DOHH2 (cell line): ENCODE measurements around the gene NHERF2.
"Not testable (repeated sequence)": the region's sequence is repeated elsewhere in the genome, so short reads cannot be mapped to it uniquely, and the experiment has no call there.

Source experiments
- H3F3A ChIP-seq: fragments of 200-600 bp; sonication (generic), shearing (Covaris generic); 2 replicates; pipeline ENCODE4 v1.6.0; 2016; ENCODE audit warnings: antibody characterized with exemption, mild to moderate bottlenecking; ENCODE audit not compliant: control insufficient read depth, insufficient read depth
- H3K27ac ChIP-seq: fragments of 200-600 bp; sonication (generic); 2 replicates; pipeline ENCODE4 v1.5.1; 2014; ENCODE audit warnings: low read depth, mild to moderate bottlenecking, low read length, moderate library complexity
- H3K27me3 ChIP-seq: fragments of 200-600 bp; sonication (generic); 2 replicates; pipeline ENCODE4 v1.6.1; 2014; ENCODE audit warnings: mild to moderate bottlenecking, low read length, mixed read lengths; ENCODE audit not compliant: control insufficient read depth
- H3K36me3 ChIP-seq: fragments of 200-600 bp; sonication (generic); 2 replicates; pipeline ENCODE4 v1.6.1; 2014; ENCODE audit warnings: mild to moderate bottlenecking, low read length, moderate library complexity, mixed read lengths; ENCODE audit not compliant: control insufficient read depth
- H3K4me1 ChIP-seq: fragments of 200-600 bp; sonication (generic); 2 replicates; pipeline ENCODE4 v1.6.1; 2014; ENCODE audit warnings: mild to moderate bottlenecking, low read length, mixed read lengths; ENCODE audit not compliant: control insufficient read depth
- H3K4me2 ChIP-seq: fragments of 200-600 bp; sonication (generic); 2 replicates; pipeline ENCODE4 v1.6.0; 2014; ENCODE audit warnings: mild to moderate bottlenecking, low read length, moderate library complexity
- H3K4me3 ChIP-seq: fragments of 200-600 bp; sonication (generic); 2 replicates; pipeline ENCODE4 v1.5.1; 2014; ENCODE audit warnings: mild to moderate bottlenecking, low read length, mixed read lengths
- H3K79me2 ChIP-seq: fragments of 200-600 bp; sonication (generic); 2 replicates; pipeline ENCODE4 v1.6.1; 2014; ENCODE audit warnings: mild to moderate bottlenecking, low read length, mixed read lengths; ENCODE audit not compliant: control insufficient read depth
- H3K9me2 ChIP-seq: fragments of 200-600 bp; sonication (generic); replicated peaks from 2 replicates; pipeline ENCODE4 v1.6.1; 2014; ENCODE audit warnings: mild to moderate bottlenecking, low read length, mixed read lengths; ENCODE audit not compliant: control insufficient read depth
- H3K9me3 ChIP-seq: fragments of 200-600 bp; sonication (generic); 2 replicates; pipeline ENCODE4 v1.6.1; 2014; ENCODE audit warnings: antibody characterized with exemption, low read length, mixed read lengths; ENCODE audit not compliant: control insufficient read depth, insufficient read depth
- H4K20me1 ChIP-seq: fragments of 200-600 bp; sonication (generic); 2 replicates; pipeline ENCODE4 v1.6.0; 2014; ENCODE audit warnings: low read depth, mild to moderate bottlenecking, antibody characterized with exemption, low read length, moderate library complexity; ENCODE audit not compliant: control insufficient read depth, insufficient read depth
- EZH2phosphoT487 ChIP-seq: fragments of 200-600 bp; sonication (generic); IDR thresholded peaks from 2 replicates; pipeline ENCODE4 v1.6.1; 2017; ENCODE audit warnings: borderline replicate concordance, mild to moderate bottlenecking, antibody characterized with exemption, low read length, moderate library complexity, mixed read lengths
- TF ChIP-seq, protein P1 (sequence below): fragments of 200-600 bp; sonication (generic); IDR thresholded peaks from one replicate; pipeline ENCODE4 v1.5.1; 2014; ENCODE audit warnings: antibody characterized with exemption, mild to moderate bottlenecking, low read depth, low read length; ENCODE audit not compliant: poor library complexity, severe bottlenecking

Gene NHERF2

GRCh38 chr16:2008631-2009163 lies 18.0 kb upstream of the NHERF2 start:
- Histone ChIP-seq H3K4me3 (peak overlapping the region; percentile 88), H3K79me2 (peaks cover 70% of the 10 kb centered on the region), H3F3A (no peaks in the 10 kb centered on the region), H4K20me1 (peaks cover 29% of the 10 kb centered on the region), H3K4me2 (peak overlapping the region; percentile 93), H3K27ac (peak overlapping the region; percentile 59), H3K9me3 (no peaks in the 10 kb centered on the region), H3K9me2 (no peaks in the 10 kb centered on the region), H3K36me3 (peaks cover 54% of the 10 kb centered on the region), H3K4me1 (peaks cover 50% of the 10 kb centered on the region), H3K27me3 (no peaks in the 10 kb centered on the region)
- no peak for TF ChIP-seq EZH2phosphoT487
- TF ChIP-seq, protein P1, sequence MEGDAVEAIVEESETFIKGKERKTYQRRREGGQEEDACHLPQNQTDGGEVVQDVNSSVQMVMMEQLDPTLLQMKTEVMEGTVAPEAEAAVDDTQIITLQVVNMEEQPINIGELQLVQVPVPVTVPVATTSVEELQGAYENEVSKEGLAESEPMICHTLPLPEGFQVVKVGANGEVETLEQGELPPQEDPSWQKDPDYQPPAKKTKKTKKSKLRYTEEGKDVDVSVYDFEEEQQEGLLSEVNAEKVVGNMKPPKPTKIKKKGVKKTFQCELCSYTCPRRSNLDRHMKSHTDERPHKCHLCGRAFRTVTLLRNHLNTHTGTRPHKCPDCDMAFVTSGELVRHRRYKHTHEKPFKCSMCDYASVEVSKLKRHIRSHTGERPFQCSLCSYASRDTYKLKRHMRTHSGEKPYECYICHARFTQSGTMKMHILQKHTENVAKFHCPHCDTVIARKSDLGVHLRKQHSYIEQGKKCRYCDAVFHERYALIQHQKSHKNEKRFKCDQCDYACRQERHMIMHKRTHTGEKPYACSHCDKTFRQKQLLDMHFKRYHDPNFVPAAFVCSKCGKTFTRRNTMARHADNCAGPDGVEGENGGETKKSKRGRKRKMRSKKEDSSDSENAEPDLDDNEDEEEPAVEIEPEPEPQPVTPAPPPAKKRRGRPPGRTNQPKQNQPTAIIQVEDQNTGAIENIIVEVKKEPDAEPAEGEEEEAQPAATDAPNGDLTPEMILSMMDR: no peak

- H3K27ac ChIP-seq: peak overlapping the region; percentile 59
- peaks cover 64% of the 10 kb centered on the region for H3K79me2 ChIP-seq
- TF ChIP-seq, protein P1: no peak
- TF ChIP-seq EZH2phosphoT487: no peak
- H3K4me2 ChIP-seq: peak overlapping the region; percentile 93
- H3F3A ChIP-seq: no peaks in the 10 kb centered on the region
- H3K9me2 ChIP-seq: no peaks in the 10 kb centered on the region
- peaks cover 51% of the 10 kb centered on the region for H3K36me3 ChIP-seq
- H3K4me1 ChIP-seq: peaks cover 46% of the 10 kb centered on the region
- H3K27me3 ChIP-seq: no peaks in the 10 kb centered on the region
- peaks cover 28% of the 10 kb centered on the region for H4K20me1 ChIP-seq
- H3K4me3 ChIP-seq: peak overlapping the region; percentile 88
- no peaks in the 10 kb centered on the region for H3K9me3 ChIP-seq
Observed at GRCh38 chr16:2009164-2009711, 17.5 kb upstream of the NHERF2 start.

DNA sequence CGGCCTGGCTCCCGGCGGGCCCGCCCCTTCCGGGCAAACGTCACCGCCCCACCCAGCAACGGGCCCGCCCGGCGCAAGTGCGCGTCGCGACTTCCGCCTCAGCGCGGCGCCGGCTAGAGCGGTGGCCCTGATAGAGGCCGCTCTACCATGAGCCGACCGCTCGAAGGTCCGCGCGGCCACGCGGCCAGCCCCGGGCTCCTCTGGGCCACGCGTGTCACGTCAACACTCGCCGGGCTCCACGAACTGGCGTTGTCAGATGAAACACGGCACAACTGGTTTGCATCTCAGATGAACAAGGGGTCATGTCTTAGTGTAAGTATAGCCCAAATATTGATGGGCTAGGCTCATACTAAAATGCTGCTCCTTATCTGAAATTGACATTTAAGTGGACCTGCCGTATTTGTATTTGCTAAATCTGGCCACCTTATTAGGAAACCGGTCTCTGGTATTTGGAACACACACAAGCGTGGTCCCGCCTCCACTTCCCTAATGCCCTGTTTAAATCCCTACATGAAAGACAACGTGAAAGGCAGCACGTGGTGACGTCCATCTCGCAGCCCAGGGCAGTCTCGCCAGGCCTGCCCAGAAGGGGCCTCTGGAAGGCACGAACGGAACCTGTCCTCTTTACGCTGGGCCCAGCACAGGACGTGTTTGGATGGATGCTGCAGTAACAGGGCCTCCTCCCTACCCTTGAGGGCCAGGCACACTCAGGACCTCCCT lies 16.8 kb upstream of the NHERF2 start, which contains the start of gene ZNF598:
Gene ZNF598 (minus strand): TSS at position 31 of the 720 bp plus-strand sequence.
- peak within 1 kb of the TSS; percentile 61 for H3K27ac ChIP-seq
- peaks cover 46% of the 10 kb centered on the region for H3K36me3 ChIP-seq
- H3K4me2 ChIP-seq: peak within 1 kb of the TSS; percentile 93
- H3K27me3 ChIP-seq: no peaks in the 10 kb centered on the region
- H3K4me3 ChIP-seq: peak within 1 kb of the TSS; percentile 88
- no peaks in the 10 kb centered on the region for H3K9me3 ChIP-seq
- H4K20me1 ChIP-seq: peaks cover 28% of the 10 kb centered on the region
- no peaks in the 10 kb centered on the region for H3F3A ChIP-seq
- peaks cover 57% of the 10 kb centered on the region for H3K79me2 ChIP-seq
- H3K4me1 ChIP-seq: peaks cover 41% of the 10 kb centered on the region
- TF ChIP-seq, protein P1: no peak
- TF ChIP-seq EZH2phosphoT487: no peak
- no peaks in the 10 kb centered on the region for H3K9me2 ChIP-seq

GRCh38 chr16:2011726-2012125 lies 15.0 kb upstream of the NHERF2 start:
- H3K9me2 ChIP-seq, H3K27ac ChIP-seq, H3F3A ChIP-seq, H3K9me3 ChIP-seq, H3K27me3 ChIP-seq, H3K4me3 ChIP-seq, H3K4me2 ChIP-seq: not testable (repeated sequence)
- H3K36me3 ChIP-seq: peaks cover 30% of the 10 kb centered on the region
- H4K20me1 ChIP-seq: peaks cover 20% of the 10 kb centered on the region
- peaks cover 26% of the 10 kb centered on the region for H3K4me1 ChIP-seq
- peaks cover 39% of the 10 kb centered on the region for H3K79me2 ChIP-seq
